ENCODE measurements around the gene WRAP73.
A peak's percentile ranks its signal among the peaks of the same experiment; 100 is the strongest.

WRAP73 gene

GRCh38 chr1:3649342-3650247 is at the start of gene WRAP73:
Gene WRAP73 (minus strand): TSS chr1:3650103. CDS start chr1:3649999, 104 bp downstream.
- H3K27me3 Mint-ChIP-seq, result peaks cover 12% of the 10 kb centered on the region
- H3K36me3 Mint-ChIP-seq, result peaks cover 4% of the 10 kb centered on the region
- no peaks in the 10 kb centered on the region for H3K9me3 Mint-ChIP-seq (ENCODE audit: low read depth)
- H3K27ac Mint-ChIP-seq, result peak within 1 kb of the TSS; percentile 77
- peak within 1 kb of the TSS; percentile 87 for H3K4me3 Mint-ChIP-seq
- H3K4me1 Mint-ChIP-seq (ENCODE audit: low read depth), result peaks cover 25% of the 10 kb centered on the region

GRCh38 chr1:3699596-3699995 is 49.7 kb upstream of the WRAP73 start:
- H3K4me1 Mint-ChIP-seq (ENCODE audit: low read depth), result peaks cover 4% of the 10 kb centered on the region
- no peaks in the 10 kb centered on the region for H3K36me3 Mint-ChIP-seq
- H3K4me3 Mint-ChIP-seq, result no peak overlapping the region
- H3K9me3 Mint-ChIP-seq (ENCODE audit: low read depth), result no peaks in the 10 kb centered on the region
- H3K27me3 Mint-ChIP-seq, result peaks cover 5% of the 10 kb centered on the region
- H3K27ac Mint-ChIP-seq, result no peak overlapping the region

GRCh38 chr1:3698660-3699408 is 48.9 kb upstream of the WRAP73 start:
- Mint-ChIP-seq H3K27me3 (peaks cover 3% of the 10 kb centered on the region), H3K36me3 (no peaks in the 10 kb centered on the region), H3K27ac (no peak overlapping the region), H3K4me3 (no peak overlapping the region), H3K9me3 (ENCODE audit: low read depth) (no peaks in the 10 kb centered on the region), H3K4me1 (ENCODE audit: low read depth) (no peaks in the 10 kb centered on the region)

GRCh38 chr1:3697810-3698209 is 47.9 kb upstream of the WRAP73 start:
- no peak overlapping the region for H3K4me3 Mint-ChIP-seq
- no peaks in the 10 kb centered on the region for H3K9me3 Mint-ChIP-seq (ENCODE audit: low read depth)
- H3K36me3 Mint-ChIP-seq, result no peaks in the 10 kb centered on the region
- H3K27ac Mint-ChIP-seq, result no peak overlapping the region
- no peaks in the 10 kb centered on the region for H3K4me1 Mint-ChIP-seq (ENCODE audit: low read depth)
- H3K27me3 Mint-ChIP-seq, result peaks cover 3% of the 10 kb centered on the region

GRCh38 chr1:3697104-3697503 is 47.2 kb upstream of the WRAP73 start:
- Mint-ChIP-seq H3K27ac (no peak overlapping the region), H3K36me3 (no peaks in the 10 kb centered on the region), H3K27me3 (peaks cover 3% of the 10 kb centered on the region), H3K4me1 (ENCODE audit: low read depth) (no peaks in the 10 kb centered on the region), H3K4me3 (no peak overlapping the region), H3K9me3 (ENCODE audit: low read depth) (no peaks in the 10 kb centered on the region)

- H3K27ac Mint-ChIP-seq, result no peak overlapping the region
- no peaks in the 10 kb centered on the region for H3K9me3 Mint-ChIP-seq (ENCODE audit: low read depth)
- peaks cover 3% of the 10 kb centered on the region for H3K27me3 Mint-ChIP-seq
- no peaks in the 10 kb centered on the region for H3K36me3 Mint-ChIP-seq
- H3K4me1 Mint-ChIP-seq (ENCODE audit: low read depth), result no peaks in the 10 kb centered on the region
- no peak overlapping the region for H3K4me3 Mint-ChIP-seq
Measured at GRCh38 chr1:3696689-3697088, 46.8 kb upstream of the WRAP73 start.

- Mint-ChIP-seq H3K9me3 (ENCODE audit: low read depth) (no peaks in the 10 kb centered on the region), H3K27me3 (peaks cover 3% of the 10 kb centered on the region), H3K4me3 (no peak overlapping the region), H3K27ac (no peak overlapping the region), H3K36me3 (no peaks in the 10 kb centered on the region), H3K4me1 (ENCODE audit: low read depth) (no peaks in the 10 kb centered on the region)
Measured at GRCh38 chr1:3695326-3696217, 45.7 kb upstream of the WRAP73 start.

GRCh38 chr1:3693321-3693720 is 43.4 kb upstream of the WRAP73 start:
- H3K27ac Mint-ChIP-seq, result no peak overlapping the region
- H3K9me3 Mint-ChIP-seq (ENCODE audit: low read depth), result no peaks in the 10 kb centered on the region
- H3K36me3 Mint-ChIP-seq, result no peaks in the 10 kb centered on the region
- H3K4me3 Mint-ChIP-seq, result no peak overlapping the region
- H3K27me3 Mint-ChIP-seq, result peaks cover 2% of the 10 kb centered on the region
- H3K4me1 Mint-ChIP-seq (ENCODE audit: low read depth), result no peaks in the 10 kb centered on the region

GRCh38 chr1:3692598-3692997 is 42.7 kb upstream of the WRAP73 start:
- Mint-ChIP-seq H3K4me1 (ENCODE audit: low read depth) (no peaks in the 10 kb centered on the region), H3K9me3 (ENCODE audit: low read depth) (no peaks in the 10 kb centered on the region), H3K27ac (no peak overlapping the region), H3K27me3 (no peaks in the 10 kb centered on the region), H3K4me3 (no peak overlapping the region), H3K36me3 (no peaks in the 10 kb centered on the region)

GRCh38 chr1:3691421-3692204 is 41.7 kb upstream of the WRAP73 start:
- H3K4me3 Mint-ChIP-seq, result no peak overlapping the region
- no peaks in the 10 kb centered on the region for H3K27me3 Mint-ChIP-seq
- H3K36me3 Mint-ChIP-seq, result no peaks in the 10 kb centered on the region
- H3K9me3 Mint-ChIP-seq (ENCODE audit: low read depth), result no peaks in the 10 kb centered on the region
- no peaks in the 10 kb centered on the region for H3K4me1 Mint-ChIP-seq (ENCODE audit: low read depth)
- no peak overlapping the region for H3K27ac Mint-ChIP-seq

- Mint-ChIP-seq H3K27me3 (no peaks in the 10 kb centered on the region), H3K4me1 (ENCODE audit: low read depth) (no peaks in the 10 kb centered on the region), H3K27ac (no peak overlapping the region), H3K36me3 (no peaks in the 10 kb centered on the region), H3K9me3 (ENCODE audit: low read depth) (no peaks in the 10 kb centered on the region), H3K4me3 (no peak overlapping the region)
Measured at GRCh38 chr1:3690282-3691065, 40.6 kb upstream of the WRAP73 start.

- Mint-ChIP-seq H3K4me3 (no peak overlapping the region), H3K27ac (no peak overlapping the region), H3K36me3 (no peaks in the 10 kb centered on the region), H3K4me1 (ENCODE audit: low read depth) (no peaks in the 10 kb centered on the region), H3K27me3 (no peaks in the 10 kb centered on the region), H3K9me3 (ENCODE audit: low read depth) (no peaks in the 10 kb centered on the region)
Measured at GRCh38 chr1:3689138-3689750, 39.3 kb upstream of the WRAP73 start.

Data from activated naive CD8-positive, alpha-beta T cell (primary cell).